ENCODE data around the gene C10orf90.

C10orf90 gene

GRCh38 chr10:126595160-126595559 is 75.3 kb downstream of the C10orf90 start:
- no peak for TF ChIP-seq CTCF (IDR thresholded peaks at IDR 0.05)
- Histone ChIP-seq H3K9me3 (no peaks in the 10 kb centered on the region), H3K36me3 (no peaks in the 10 kb centered on the region), H3K4me1 (ENCODE audit: control insufficient read depth in 1 of 2, insufficient read depth in 1 of 2, low read depth in 1 of 2, low read length in 1 of 2) (no peaks in the 10 kb centered on the region), H3K27me3 (no peaks in the 10 kb centered on the region), H3K4me3 (ENCODE audit: low read depth in 1 of 2, low read length in 1 of 2) (no peak overlapping the region), H3K27ac (no peak overlapping the region)

GRCh38 chr10:126593968-126594701 is 76.4 kb downstream of the C10orf90 start:
- no peak overlapping the region for H3K27ac ChIP-seq
- H3K4me1 ChIP-seq (ENCODE audit: control insufficient read depth in 1 of 2, insufficient read depth in 1 of 2, low read depth in 1 of 2, low read length in 1 of 2) = no peaks in the 10 kb centered on the region
- no peak for TF ChIP-seq CTCF (IDR thresholded peaks at IDR 0.05)
- H3K4me3 ChIP-seq (ENCODE audit: low read depth in 1 of 2, low read length in 1 of 2) = no peak overlapping the region
- H3K27me3 ChIP-seq = no peaks in the 10 kb centered on the region
- H3K36me3 ChIP-seq = no peaks in the 10 kb centered on the region
- H3K9me3 ChIP-seq = no peaks in the 10 kb centered on the region

GRCh38 chr10:126592901-126593300 is 77.6 kb downstream of the C10orf90 start:
- Histone ChIP-seq H3K4me3 (ENCODE audit: low read depth in 1 of 2, low read length in 1 of 2) (no peak overlapping the region), H3K4me1 (ENCODE audit: control insufficient read depth in 1 of 2, insufficient read depth in 1 of 2, low read depth in 1 of 2, low read length in 1 of 2) (no peaks in the 10 kb centered on the region)
- no peak for TF ChIP-seq CTCF (IDR thresholded peaks at IDR 0.05)

GRCh38 chr10:126588024-126588423 is 82.5 kb downstream of the C10orf90 start:
- H3K9me3 ChIP-seq = no peaks in the 10 kb centered on the region
- no peaks in the 10 kb centered on the region for H3K27me3 ChIP-seq
- no peak overlapping the region for H3K4me3 ChIP-seq (ENCODE audit: low read depth in 1 of 2, low read length in 1 of 2)

More at GRCh38 chr10:126592901-126593300, 77.6 kb downstream of the C10orf90 start:
- Histone ChIP-seq H3K9me3 (no peaks in the 10 kb centered on the region), H3K36me3 (no peaks in the 10 kb centered on the region), H3K27me3 (no peaks in the 10 kb centered on the region), H3K27ac (no peak overlapping the region)

GRCh38 chr10:126586878-126587277 is 83.6 kb downstream of the C10orf90 start:
- H3K4me3 ChIP-seq (ENCODE audit: low read depth in 1 of 2, low read length in 1 of 2) = no peak overlapping the region
- H3K4me1 ChIP-seq (ENCODE audit: control insufficient read depth in 1 of 2, insufficient read depth in 1 of 2, low read depth in 1 of 2, low read length in 1 of 2) = no peaks in the 10 kb centered on the region
- no peak for TF ChIP-seq CTCF (IDR thresholded peaks at IDR 0.05)
- no peaks in the 10 kb centered on the region for H3K27me3 ChIP-seq
- H3K27ac ChIP-seq = no peak overlapping the region
- H3K36me3 ChIP-seq = no peaks in the 10 kb centered on the region
- no peaks in the 10 kb centered on the region for H3K9me3 ChIP-seq

More at GRCh38 chr10:126588024-126588423, 82.5 kb downstream of the C10orf90 start:
- H3K36me3 ChIP-seq = no peaks in the 10 kb centered on the region
- H3K4me1 ChIP-seq (ENCODE audit: control insufficient read depth in 1 of 2, insufficient read depth in 1 of 2, low read depth in 1 of 2, low read length in 1 of 2) = no peaks in the 10 kb centered on the region
- H3K27ac ChIP-seq = no peak overlapping the region
- no peak for TF ChIP-seq CTCF (IDR thresholded peaks at IDR 0.05)

Measured in neutrophil (primary cell).